ENCODE results near the gene WNK3.

DNA sequence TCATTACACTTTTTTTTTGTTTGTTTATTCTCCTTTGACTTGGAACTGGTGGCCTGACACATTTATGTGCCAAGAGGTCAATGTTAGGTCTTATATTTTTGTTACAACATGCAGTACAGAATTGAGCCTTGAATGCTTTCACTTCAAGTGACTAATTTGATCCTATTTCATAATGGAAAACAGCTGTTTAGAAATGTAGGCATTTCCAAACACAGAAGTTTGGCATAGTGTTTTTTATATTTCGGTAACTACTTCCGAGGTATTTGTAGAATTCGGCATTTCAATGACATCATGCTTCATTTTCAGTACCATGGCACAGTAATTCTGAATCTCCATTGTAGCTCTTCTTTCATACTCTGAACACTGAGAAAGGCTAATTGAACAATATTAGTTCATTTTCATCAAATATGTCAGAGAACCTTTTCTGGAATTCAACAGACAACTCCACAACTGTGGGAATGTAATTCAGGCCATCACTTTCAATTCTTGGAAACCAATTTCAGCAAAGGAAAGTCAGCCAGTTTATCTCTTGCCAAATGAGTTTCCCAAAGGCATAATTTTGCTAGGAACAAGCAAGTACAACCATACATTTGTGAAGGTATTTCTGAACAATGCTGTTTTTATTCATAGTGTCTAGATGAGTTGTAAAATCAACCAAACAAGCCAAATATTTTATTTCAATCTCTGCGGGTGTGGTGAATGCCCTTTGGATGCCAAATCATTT lies 186.2 kb downstream of the WNK3 start:
- TF ChIP-seq, protein P1, sequence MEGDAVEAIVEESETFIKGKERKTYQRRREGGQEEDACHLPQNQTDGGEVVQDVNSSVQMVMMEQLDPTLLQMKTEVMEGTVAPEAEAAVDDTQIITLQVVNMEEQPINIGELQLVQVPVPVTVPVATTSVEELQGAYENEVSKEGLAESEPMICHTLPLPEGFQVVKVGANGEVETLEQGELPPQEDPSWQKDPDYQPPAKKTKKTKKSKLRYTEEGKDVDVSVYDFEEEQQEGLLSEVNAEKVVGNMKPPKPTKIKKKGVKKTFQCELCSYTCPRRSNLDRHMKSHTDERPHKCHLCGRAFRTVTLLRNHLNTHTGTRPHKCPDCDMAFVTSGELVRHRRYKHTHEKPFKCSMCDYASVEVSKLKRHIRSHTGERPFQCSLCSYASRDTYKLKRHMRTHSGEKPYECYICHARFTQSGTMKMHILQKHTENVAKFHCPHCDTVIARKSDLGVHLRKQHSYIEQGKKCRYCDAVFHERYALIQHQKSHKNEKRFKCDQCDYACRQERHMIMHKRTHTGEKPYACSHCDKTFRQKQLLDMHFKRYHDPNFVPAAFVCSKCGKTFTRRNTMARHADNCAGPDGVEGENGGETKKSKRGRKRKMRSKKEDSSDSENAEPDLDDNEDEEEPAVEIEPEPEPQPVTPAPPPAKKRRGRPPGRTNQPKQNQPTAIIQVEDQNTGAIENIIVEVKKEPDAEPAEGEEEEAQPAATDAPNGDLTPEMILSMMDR (IDR thresholded peaks at IDR 0.05; ENCODE audit: low read length), result no peak
- no peak for TF ChIP-seq EZH2 (IDR thresholded peaks at IDR 0.05; ENCODE audit: borderline replicate concordance, low read length)

Data from OCI-LY1 (cell line).